ENCODE measurements around the gene OR52E4.

Gene OR52E4

DNA sequence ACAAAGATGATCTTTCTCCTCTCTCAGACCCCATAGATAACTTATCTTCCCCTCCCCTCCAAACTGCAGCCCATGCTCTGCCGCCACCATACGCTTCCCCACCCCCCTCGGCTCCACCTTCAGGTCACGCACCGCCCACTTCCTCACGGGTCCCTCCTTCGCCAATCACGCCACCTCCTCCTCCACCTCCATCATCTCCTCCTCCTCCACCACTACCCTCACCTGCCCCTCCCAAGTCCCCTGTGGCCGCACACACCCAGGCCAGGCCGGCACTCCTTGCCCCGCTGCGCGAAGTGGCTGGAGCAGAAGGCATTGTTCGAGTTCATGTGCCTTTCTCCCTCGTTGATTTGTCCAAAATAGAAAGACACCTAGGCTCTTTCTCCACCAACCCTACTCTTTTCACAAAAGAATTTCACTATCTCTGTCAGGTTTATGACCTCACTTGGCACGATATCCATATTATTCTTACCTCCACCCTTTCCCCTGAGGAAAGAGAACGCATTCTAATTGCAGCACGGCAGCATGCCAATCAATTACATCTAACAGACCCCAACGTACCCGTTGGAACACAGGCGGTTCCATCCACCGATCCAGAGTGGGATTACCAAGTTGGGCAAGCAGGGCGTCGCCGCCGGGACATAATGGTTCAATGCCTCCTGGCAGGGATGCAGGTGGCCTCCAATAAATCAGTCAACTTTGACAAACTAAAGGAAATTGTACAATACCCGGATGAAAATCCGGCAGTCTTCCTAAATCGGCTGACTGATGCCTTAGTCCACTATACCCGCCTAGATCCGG, 49.3 kb downstream of the OR52E4 start:
- no peak for DNase-seq

- no peak for DNase-seq
Measured at GRCh38 chr11:5930614-5931013, 50.2 kb downstream of the OR52E4 start.

GRCh38 chr11:5931061-5931460, 50.6 kb downstream of the OR52E4 start:
- no peak for DNase-seq

GRCh38 chr11:5932671-5933070, 52.2 kb downstream of the OR52E4 start:
- DNase-seq: no peak

GRCh38 chr11:5933116-5933515, 52.7 kb downstream of the OR52E4 start:
- DNase-seq: no peak
